Left ventricle myocardium inferior (tissue), 1 donor: ENCODE data around the gene IGFL1. TPM values are rescaled to one million over a fixed set of nuclear protein-coding genes. Genes with fewer than 3 reads are reported as not detected.
A peak's percentile ranks its signal among the peaks of the same experiment; 100 is the strongest.
"Not testable (repeated sequence)": the region's sequence is repeated elsewhere in the genome, so short reads cannot be mapped to it uniquely, and the experiment has no call there.

Source experiments
- DNase-seq: peaks from one replicate; pipeline ENCODE4 v3.0.0-alpha.2; 2020
- H3K27ac ChIP-seq: fragments of 200-600 bp; replicated peaks from 2 replicates; pipeline ENCODE4 v1.8.0; 2021
- H3K27me3 ChIP-seq: fragments of 200-600 bp; 2 replicates; pipeline ENCODE4 v1.8.0; 2021; ENCODE audit warnings: low read depth
- H3K36me3 ChIP-seq: fragments of 200-600 bp; 2 replicates; pipeline ENCODE4 v1.8.0; 2021
- H3K4me1 ChIP-seq: fragments of 200-600 bp; 2 replicates; pipeline ENCODE4 v1.8.0; 2021
- H3K4me3 ChIP-seq: fragments of 200-600 bp; 2 replicates; pipeline ENCODE4 v1.8.0; 2021; ENCODE audit warnings: mild to moderate bottlenecking, moderate library complexity
- H3K9me3 ChIP-seq: fragments of 200-600 bp; replicated peaks from 2 replicates; pipeline ENCODE4 v1.8.0; 2021
- intact Hi-C: fragments of 100-400 bp; cut with micrococcal nuclease; formaldehyde crosslinking; loops from one replicate; pipeline ENCODE4 v1.11.0; 2022
- total RNA-seq: library from RNA; stranded (reverse); fragmentation: NEBNext Ultra II Directional; extraction: Animal tissue kit (Norgen Biotek cat#: 25700); gene quantifications from one replicate; pipeline ENCODE4 v1.2.1, GENCODE V29; 2021
- TF ChIP-seq, protein P1 (sequence below): fragments of 200-600 bp; IDR thresholded peaks from 2 replicates; pipeline ENCODE4 v1.8.0; 2021; ENCODE audit warnings: antibody characterized with exemption, mild to moderate bottlenecking, borderline replicate concordance
- donor health status: DM: no; HTN: yes; CAD: no; lungs with severe emphysema.

Gene IGFL1
- total RNA-seq, 1 donor from 2014 or later = not detected

- no peaks in the 10 kb centered on the region for H3K9me3 ChIP-seq
- H3K27ac ChIP-seq = no peak overlapping the region
- H3K36me3 ChIP-seq = no peaks in the 10 kb centered on the region
- TF ChIP-seq, protein P1, sequence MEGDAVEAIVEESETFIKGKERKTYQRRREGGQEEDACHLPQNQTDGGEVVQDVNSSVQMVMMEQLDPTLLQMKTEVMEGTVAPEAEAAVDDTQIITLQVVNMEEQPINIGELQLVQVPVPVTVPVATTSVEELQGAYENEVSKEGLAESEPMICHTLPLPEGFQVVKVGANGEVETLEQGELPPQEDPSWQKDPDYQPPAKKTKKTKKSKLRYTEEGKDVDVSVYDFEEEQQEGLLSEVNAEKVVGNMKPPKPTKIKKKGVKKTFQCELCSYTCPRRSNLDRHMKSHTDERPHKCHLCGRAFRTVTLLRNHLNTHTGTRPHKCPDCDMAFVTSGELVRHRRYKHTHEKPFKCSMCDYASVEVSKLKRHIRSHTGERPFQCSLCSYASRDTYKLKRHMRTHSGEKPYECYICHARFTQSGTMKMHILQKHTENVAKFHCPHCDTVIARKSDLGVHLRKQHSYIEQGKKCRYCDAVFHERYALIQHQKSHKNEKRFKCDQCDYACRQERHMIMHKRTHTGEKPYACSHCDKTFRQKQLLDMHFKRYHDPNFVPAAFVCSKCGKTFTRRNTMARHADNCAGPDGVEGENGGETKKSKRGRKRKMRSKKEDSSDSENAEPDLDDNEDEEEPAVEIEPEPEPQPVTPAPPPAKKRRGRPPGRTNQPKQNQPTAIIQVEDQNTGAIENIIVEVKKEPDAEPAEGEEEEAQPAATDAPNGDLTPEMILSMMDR = no peak
- H3K4me3 ChIP-seq = no peak overlapping the region
- no peaks in the 10 kb centered on the region for H3K27me3 ChIP-seq
- intact Hi-C loops = no loop called here
- no peak for DNase-seq
- peaks cover 29% of the 10 kb centered on the region for H3K4me1 ChIP-seq
Observed at GRCh38 chr19:46210669-46211068, 18.9 kb upstream of the IGFL1 start.

GRCh38 chr19:46211201-46211881 lies 18.2 kb upstream of the IGFL1 start:
- Histone ChIP-seq H3K9me3 (no peaks in the 10 kb centered on the region), H3K27ac (peak overlapping the region; percentile 30), H3K4me1 (peaks cover 29% of the 10 kb centered on the region), H3K36me3 (no peaks in the 10 kb centered on the region), H3K4me3 (no peak overlapping the region), H3K27me3 (no peaks in the 10 kb centered on the region)
- DNase-seq = no peak
- TF ChIP-seq, protein P1 = no peak
- intact Hi-C loops = no loop called here

- H3K9me3 ChIP-seq, H3K27me3 ChIP-seq, H3K36me3 ChIP-seq, DNase-seq, H3K27ac ChIP-seq, H3K4me3 ChIP-seq, intact Hi-C loops: not testable (repeated sequence)
- H3K4me1 ChIP-seq = peaks cover 29% of the 10 kb centered on the region
Observed at GRCh38 chr19:46212592-46212991, 16.9 kb upstream of the IGFL1 start.

- TF ChIP-seq, protein P1 = no peak
- no peak for DNase-seq
- Histone ChIP-seq H3K27ac (no peak overlapping the region), H3K9me3 (no peaks in the 10 kb centered on the region), H3K27me3 (peaks cover 4% of the 10 kb centered on the region), H3K36me3 (no peaks in the 10 kb centered on the region), H3K4me3 (no peak overlapping the region), H3K4me1 (peaks cover 29% of the 10 kb centered on the region)
- intact Hi-C loops = no loop called here
Observed at GRCh38 chr19:46213156-46213555, 16.4 kb upstream of the IGFL1 start.

- Histone ChIP-seq H3K36me3 (no peaks in the 10 kb centered on the region), H3K9me3 (no peaks in the 10 kb centered on the region), H3K4me1 (peaks cover 29% of the 10 kb centered on the region), H3K4me3 (no peak overlapping the region), H3K27ac (no peak overlapping the region), H3K27me3 (peaks cover 11% of the 10 kb centered on the region)
- intact Hi-C loops = no loop called here
- TF ChIP-seq, protein P1 = no peak
- DNase-seq = no peak
Observed at GRCh38 chr19:46213806-46214205, 15.7 kb upstream of the IGFL1 start.

GRCh38 chr19:46216612-46217011 lies 12.9 kb upstream of the IGFL1 start:
- intact Hi-C loops = no loop called here
- H3K36me3 ChIP-seq = no peaks in the 10 kb centered on the region
- H3K4me3 ChIP-seq = no peak overlapping the region
- peaks cover 8% of the 10 kb centered on the region for H3K4me1 ChIP-seq
- no peak overlapping the region for H3K27ac ChIP-seq
- TF ChIP-seq, protein P1 = no peak
- no peak for DNase-seq
- no peaks in the 10 kb centered on the region for H3K9me3 ChIP-seq
- peaks cover 35% of the 10 kb centered on the region for H3K27me3 ChIP-seq
